SK-N-SH (cell line): Measurements from ENCODE around the gene LGR6.

Experiments used
- CTCF ChIP-seq: fragments of 200-600 bp; sonication (generic); IDR thresholded peaks from 2 replicates; pipeline ENCODE4 v1.6.1; 2017; ENCODE audit warnings: antibody characterized with exemption, mild to moderate bottlenecking, moderate library complexity
- FOXM1 ChIP-seq: IDR thresholded peaks from 2 replicates; pipeline ENCODE4 v1.4.0; 2012; ENCODE audit warnings: low read depth, mild to moderate bottlenecking
- POLR2AphosphoS5 ChIP-seq: IDR thresholded peaks from 2 replicates; pipeline ENCODE4 v1.6.1; 2012; ENCODE audit warnings: low read depth, low read length
- RAD21 ChIP-seq: IDR thresholded peaks from 2 replicates; pipeline ENCODE4 v1.6.1; 2012; ENCODE audit warnings: mild to moderate bottlenecking, low read length
- REST ChIP-seq: IDR thresholded peaks from 2 replicates; pipeline ENCODE4 v1.6.1; 2012; ENCODE audit warnings: mild to moderate bottlenecking, low read depth, low read length, moderate library complexity
- RFX5 ChIP-seq: IDR thresholded peaks from 2 replicates; pipeline ENCODE4 v1.6.1; 2012; ENCODE audit warnings: mild to moderate bottlenecking, improper control_type of control experiment, low read length
- TAF1 ChIP-seq: IDR thresholded peaks from 2 replicates; pipeline ENCODE4 v1.6.1; 2012; ENCODE audit warnings: low read depth, mild to moderate bottlenecking, low read length, moderate library complexity, borderline replicate concordance
- TF ChIP-seq, protein P1 (sequence below): IDR thresholded peaks from 2 replicates; pipeline ENCODE4 v1.4.0; 2012; ENCODE audit warnings: low read depth
- TF ChIP-seq, protein P2 (sequence below): fragments of 150-350 bp; IDR thresholded peaks from 2 replicates; pipeline ENCODE4 v1.6.1; 2017; ENCODE audit warnings: antibody characterized with exemption, low read length, low read depth, borderline replicate concordance

DNA sequence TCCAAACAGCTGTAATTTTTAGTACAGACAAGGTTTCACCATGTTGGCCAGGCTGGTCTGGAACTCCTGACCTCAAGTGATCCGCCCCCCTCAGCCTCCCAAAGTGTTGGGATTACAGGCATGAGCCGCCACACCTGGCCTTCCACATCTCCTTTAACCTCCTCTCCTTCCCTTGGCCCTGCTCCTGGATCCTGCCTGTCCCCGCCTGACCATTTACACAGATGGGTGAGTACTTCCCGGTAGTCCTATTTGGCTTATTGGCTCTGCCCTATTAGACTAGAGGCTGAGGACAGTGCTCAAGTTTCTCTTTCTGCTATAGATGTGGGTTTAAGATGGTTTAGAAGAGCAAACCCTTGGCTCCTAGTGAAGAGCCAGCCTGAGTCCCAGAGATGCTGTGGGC, 40.3 kb upstream of the LGR6 start:
- TF ChIP-seq REST (no peak), RAD21 (no peak), TAF1 (no peak), POLR2AphosphoS5 (no peak), RFX5 (no peak), FOXM1 (no peak), CTCF (no peak)
- TF ChIP-seq, protein P1, sequence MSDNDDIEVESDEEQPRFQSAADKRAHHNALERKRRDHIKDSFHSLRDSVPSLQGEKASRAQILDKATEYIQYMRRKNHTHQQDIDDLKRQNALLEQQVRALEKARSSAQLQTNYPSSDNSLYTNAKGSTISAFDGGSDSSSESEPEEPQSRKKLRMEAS, result no peak
- TF ChIP-seq, protein P2, sequence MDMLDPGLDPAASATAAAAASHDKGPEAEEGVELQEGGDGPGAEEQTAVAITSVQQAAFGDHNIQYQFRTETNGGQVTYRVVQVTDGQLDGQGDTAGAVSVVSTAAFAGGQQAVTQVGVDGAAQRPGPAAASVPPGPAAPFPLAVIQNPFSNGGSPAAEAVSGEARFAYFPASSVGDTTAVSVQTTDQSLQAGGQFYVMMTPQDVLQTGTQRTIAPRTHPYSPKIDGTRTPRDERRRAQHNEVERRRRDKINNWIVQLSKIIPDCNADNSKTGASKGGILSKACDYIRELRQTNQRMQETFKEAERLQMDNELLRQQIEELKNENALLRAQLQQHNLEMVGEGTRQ, result no peak
